Cardiac fibroblast (primary cell): Measurements from ENCODE around the gene NANOG.
"Not testable (repeated sequence)": the region's sequence is repeated elsewhere in the genome, so short reads cannot be mapped to it uniquely, and the experiment has no call there.

Experiments
- DNase-seq, 2 donors: peaks; one replicate each; pipeline versions ENCODE4 v3.0.0 to v3.0.0-alpha.2; 2010; ENCODE audit warnings: low read depth in 2 of 2
- H3K4me3 ChIP-seq, 2 donors: replicated peaks in 1 of 2; 1 replicate in 1 of 2; 2 replicates in 1 of 2; pipeline ENCODE4 v1.5.1; 2011; ENCODE audit warnings: low read depth in 2 of 2, low read length in 2 of 2, mild to moderate bottlenecking in 2 of 2, moderate library complexity in 1 of 2
- TF ChIP-seq, protein P1 (sequence below): IDR thresholded peaks from one replicate; pipeline ENCODE4 v1.5.1; 2011; ENCODE audit warnings: low read depth, mild to moderate bottlenecking, low read length, inconsistent platforms

The NANOG gene

DNA sequence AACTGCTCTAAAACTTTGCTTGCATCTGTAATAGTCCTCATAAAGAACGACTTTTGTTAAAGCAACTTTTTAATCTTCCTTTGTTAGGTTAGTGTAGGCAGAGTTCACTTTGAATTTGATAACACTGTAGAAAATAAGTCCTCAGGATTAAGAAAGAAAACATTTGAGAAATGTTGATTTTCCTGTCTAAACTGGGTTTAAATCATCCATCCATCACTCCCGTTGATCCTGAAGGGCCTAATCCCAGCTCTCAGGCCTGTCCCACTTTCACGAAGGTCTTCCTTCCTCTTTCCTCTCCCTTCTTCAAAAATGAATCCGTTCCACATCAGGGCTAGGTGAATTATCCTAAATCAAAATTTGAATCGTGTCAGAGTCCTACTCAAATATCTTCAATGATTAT lies 46.6 kb downstream of the NANOG start:
- TF ChIP-seq, protein P1, sequence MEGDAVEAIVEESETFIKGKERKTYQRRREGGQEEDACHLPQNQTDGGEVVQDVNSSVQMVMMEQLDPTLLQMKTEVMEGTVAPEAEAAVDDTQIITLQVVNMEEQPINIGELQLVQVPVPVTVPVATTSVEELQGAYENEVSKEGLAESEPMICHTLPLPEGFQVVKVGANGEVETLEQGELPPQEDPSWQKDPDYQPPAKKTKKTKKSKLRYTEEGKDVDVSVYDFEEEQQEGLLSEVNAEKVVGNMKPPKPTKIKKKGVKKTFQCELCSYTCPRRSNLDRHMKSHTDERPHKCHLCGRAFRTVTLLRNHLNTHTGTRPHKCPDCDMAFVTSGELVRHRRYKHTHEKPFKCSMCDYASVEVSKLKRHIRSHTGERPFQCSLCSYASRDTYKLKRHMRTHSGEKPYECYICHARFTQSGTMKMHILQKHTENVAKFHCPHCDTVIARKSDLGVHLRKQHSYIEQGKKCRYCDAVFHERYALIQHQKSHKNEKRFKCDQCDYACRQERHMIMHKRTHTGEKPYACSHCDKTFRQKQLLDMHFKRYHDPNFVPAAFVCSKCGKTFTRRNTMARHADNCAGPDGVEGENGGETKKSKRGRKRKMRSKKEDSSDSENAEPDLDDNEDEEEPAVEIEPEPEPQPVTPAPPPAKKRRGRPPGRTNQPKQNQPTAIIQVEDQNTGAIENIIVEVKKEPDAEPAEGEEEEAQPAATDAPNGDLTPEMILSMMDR = no peak
- no peak overlapping the region for H3K4me3 ChIP-seq
- DNase-seq = no peak

DNA sequence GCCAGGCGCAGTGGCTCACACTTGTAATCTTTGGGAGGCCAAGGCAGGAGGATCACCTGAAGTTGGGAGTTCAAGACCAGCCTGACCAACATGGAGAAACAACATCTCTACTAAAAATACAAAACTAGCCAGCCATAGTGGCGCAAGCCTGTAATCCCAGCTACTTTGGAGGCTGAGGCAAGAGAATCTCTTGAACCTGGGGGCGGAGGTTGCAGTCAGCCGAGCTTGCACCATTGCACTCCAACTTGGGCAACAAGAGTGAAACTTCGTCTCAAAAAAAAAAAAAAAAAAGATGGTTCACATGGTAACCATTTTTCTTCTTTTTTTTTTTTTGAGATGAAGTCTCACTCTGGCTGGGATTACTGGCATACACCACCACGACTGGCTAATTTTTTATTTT lies 48.2 kb downstream of the NANOG start:
- DNase-seq = no peak
- TF ChIP-seq, protein P1 = no peak

DNA sequence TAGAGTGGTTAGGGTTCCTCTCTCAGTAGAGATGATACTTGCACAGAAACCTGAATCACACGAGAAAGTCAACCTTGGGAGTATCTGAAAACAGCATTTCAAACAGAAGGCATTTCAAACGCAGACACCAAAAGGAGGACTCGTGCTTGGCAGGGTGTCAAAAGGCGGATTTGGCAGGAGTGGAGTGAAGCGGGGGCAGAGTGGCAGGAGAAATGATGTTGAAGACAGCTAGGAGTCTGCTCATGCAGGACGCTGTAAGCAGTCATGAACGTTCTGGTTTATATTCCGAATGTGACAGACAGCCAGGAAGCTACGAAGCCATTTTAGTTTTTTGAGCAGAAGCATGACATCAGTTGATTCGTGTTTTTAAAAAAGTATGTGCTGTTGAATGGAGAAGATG lies 50.0 kb downstream of the NANOG start:
- DNase-seq = peak in 1 of 2 donors; percentile 77
- H3K4me3 ChIP-seq = not testable (repeated sequence)

More for the DNA sequence above, 48.2 kb downstream of the NANOG start:
- no peak overlapping the region for H3K4me3 ChIP-seq

DNA sequence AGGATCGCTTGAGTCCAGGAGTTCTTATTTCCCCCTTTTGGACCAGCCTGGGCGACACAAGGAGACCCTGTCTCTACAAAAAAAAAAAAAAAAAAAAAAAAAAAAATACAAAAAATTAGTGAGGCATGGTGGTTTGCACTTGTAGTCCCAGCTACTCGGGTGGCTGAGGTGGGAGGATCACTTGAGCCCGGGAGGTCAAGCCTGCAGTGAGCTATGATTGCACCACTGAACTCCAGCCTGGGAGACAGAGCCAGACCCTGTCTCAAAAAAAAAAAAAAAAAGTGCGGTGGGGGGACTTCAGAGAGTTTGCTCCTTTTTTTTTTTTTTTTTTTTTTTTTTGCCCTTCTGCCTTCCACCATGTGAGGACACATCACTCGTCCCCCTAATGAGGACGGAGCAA lies 50.6 kb downstream of the NANOG start:
- not testable (repeated sequence) for DNase-seq, H3K4me3 ChIP-seq

DNA sequence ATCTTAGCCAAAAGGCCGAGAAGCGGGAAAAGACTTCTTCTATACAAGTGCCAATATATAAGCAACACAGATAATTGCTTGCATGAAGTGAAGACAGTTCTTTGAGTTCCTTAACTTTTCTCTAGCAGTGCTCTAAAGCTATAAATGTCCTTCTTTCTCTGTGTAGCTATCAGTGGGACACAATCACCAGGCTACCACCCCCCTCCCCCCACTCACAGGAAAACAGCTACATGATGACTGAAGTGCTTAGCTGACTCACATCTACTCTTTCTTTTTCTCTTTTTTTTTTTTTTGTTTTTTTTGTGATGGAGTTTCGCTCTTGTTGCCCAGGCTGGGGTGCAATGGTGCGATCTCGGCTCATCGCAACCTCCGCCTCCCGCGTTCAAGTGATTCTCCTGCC lies 53.2 kb downstream of the NANOG start:
- not testable (repeated sequence) for DNase-seq, H3K4me3 ChIP-seq

DNA sequence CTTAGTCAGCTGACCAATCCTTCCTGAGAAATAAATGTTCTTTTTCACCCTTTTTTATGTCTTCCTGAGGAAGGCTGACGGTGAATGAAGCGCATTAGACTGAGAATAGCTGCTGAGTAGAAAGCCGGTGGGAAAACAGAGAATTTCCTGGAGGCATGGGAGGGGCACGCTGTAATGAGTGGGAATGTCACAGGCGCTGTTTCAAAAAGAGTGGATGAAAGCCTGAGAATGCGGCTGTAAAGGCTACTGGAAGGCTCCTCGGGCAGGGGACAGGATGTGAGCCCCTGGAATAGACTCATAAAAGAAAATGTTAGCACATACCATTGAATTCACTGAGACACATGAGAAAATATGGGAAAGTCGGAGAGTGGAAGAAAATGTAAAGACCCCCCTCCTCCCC lies 53.9 kb downstream of the NANOG start:
- not testable (repeated sequence) for DNase-seq, H3K4me3 ChIP-seq

DNA sequence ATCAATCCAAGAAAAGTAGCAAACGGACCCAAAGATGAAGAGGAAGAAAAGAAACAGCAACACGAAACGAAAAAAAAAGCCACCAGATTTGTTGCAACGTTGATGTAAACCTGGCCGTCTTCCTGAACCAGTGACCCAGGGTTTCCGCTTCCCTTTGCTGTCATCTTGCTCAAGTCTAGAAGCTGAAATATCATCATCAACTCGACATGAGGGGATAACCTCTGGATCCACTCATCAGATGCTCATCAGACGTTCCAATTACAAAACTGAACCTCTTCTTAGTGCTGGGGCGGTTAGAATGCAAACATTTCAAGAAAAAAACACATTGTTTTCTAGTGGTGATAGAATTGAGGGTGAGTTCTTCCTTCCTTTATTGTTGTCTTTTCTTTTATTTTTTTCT lies 54.4 kb downstream of the NANOG start:
- H3K4me3 ChIP-seq = not testable (repeated sequence)
- DNase-seq = peak in 1 of 2 donors; percentile 40

DNA sequence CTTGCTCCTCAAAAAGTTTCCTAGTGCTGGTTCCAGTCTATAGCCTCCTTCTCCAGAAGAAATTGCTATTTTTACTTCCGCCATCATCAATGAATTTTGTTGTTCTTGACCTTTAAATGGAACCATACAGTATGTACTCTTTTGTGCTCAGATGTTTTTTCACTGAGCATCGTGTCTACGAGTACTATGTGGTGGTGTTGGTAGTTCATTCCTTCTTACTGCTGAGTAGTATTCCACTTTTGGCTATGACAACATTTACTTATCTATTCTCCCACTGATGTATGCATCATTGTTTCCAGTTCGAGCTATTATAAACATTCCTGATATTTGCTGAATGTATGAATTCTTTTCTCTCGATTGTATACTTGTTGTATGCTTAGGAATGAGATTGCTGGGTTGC lies 54.9 kb downstream of the NANOG start:
- peak in 1 of 2 donors; percentile 50 for DNase-seq
- no peak overlapping the region for H3K4me3 ChIP-seq
- TF ChIP-seq, protein P1 = no peak

DNA sequence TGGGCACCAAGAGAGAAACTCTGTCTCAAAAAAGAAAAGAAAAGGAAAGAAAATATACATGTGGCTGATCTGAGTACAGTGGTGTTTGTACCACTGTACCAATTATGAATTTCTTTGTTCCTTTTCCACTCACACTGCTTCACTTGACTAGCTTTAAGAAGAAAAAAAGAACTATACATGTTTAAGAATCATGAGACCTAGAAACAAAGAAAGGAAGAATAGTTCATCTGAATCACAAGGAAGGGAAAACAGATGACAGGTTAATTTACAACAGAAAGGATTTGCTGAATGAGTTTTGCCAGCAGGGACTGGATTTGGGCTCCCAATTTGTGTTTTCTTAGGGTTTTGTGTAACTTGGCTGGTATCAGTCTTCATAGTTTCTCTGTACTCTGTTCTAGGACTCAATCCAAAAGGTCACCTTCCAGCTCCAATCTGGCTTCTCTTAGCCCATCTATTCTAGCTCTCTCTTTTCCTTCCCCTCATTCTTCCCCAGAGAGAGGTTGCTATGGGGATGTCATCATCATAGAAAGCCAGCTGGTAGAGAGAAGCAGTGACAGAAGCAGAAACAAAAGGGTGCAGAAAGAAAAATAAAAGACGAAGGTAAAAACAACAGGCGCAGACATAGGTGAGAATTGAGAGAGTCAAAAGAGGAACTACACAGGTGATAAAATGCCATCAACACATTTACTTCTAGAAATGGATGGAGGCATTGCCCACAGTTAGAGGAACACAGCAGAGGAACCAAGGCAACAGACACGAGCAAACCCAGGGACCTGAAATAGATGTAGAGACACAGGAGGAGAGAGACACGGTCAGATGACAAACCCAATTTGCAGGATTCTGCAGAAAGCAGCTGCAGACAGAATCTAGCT lies 58.3 kb downstream of the NANOG start:
- peak in 1 of 2 donors; percentile 16 for DNase-seq
- H3K4me3 ChIP-seq = not testable (repeated sequence)

DNA sequence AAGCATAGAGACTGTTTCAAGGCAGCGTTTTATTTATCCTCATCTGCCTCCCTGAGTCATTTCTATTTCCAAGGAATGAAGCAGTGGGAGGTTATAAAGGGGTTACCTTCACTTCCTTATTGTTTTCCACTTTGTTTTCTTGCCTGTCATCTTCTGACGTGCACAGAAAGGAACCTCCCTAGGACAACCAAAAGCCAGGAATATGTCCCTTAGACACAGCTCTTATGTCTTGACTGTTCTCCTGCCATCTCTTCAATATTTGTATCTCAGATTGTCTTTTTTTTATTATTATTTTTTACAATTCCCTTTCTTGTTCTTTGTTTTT lies 58.9 kb downstream of the NANOG start:
- not testable (repeated sequence) for DNase-seq, H3K4me3 ChIP-seq
